ENCODE measurements around the gene ANTXR1.

Gene ANTXR1

DNA sequence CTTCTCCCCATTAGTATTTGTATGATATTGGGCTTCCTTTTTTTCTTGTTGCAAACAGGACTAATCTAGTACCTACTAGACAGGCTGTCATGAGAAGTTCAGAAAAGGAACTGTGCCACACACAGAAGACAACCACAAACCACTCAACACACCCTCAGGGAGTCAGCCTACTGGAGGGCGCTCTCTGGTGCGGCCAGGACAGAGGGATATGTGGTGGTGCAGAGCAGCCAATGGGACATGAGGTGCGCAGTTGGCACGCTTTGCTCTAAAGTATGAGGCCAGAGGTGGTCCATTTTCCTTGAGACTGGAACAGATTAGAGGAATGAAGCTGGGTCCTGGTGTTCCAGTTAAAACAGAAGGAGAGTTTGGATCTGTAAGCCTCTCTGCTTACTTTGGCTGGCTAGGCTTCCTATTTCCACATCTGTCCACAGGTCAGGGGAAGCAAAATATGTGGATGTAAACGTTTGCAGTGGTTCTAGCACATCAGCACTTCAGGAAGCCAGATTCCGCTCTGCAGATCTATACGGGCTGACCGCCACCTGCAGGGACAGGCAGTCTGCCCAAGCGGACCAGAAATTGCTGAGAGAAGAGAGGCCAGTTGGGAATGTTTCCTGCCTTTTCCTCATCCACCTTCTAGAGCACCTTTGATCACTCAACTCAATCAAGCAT is 260.0 kb downstream of the ANTXR1 start:
- no peak for DNase-seq (ENCODE audit: low read depth in 2 of 2)

DNA sequence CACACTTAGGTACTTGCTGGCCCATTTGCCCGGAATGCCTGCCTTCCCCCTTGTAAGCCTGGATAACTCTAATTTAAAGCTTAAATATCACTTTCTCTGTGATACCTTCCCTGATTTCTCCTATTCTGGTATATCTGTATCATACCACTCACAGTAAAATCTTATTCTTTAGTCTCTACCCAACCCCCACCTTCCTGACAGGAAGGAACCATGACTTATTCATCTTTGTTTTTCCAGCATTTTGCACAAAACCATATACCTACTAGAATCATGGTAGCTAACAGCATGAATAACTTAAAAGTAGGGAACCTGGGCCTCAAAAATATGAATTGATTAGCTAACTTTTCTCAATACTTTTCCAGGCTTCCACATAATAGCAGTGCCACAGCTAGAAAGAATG is 262.5 kb downstream of the ANTXR1 start:
- DNase-seq (ENCODE audit: low read depth in 2 of 2): no peak

DNA sequence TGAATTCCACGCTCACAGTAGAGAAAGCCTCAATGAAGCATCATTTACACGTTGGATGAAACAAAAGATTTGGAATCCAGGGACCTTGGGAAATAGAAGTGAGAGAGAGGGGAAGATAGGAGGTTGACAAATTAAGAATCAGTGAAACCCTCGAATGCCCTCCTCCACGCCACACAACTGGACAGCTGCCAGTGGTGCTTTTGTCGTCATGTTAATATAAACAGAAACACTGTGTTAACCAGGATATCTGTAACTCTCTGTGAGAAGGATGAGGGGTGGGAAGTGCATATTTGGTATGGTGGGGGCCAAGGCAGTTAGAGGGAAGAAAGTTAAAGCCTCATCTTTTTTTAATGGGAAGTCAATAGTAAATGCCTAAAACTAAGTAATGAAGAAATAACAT is 265.4 kb downstream of the ANTXR1 start:
- no peak for DNase-seq (ENCODE audit: low read depth in 2 of 2)

DNA sequence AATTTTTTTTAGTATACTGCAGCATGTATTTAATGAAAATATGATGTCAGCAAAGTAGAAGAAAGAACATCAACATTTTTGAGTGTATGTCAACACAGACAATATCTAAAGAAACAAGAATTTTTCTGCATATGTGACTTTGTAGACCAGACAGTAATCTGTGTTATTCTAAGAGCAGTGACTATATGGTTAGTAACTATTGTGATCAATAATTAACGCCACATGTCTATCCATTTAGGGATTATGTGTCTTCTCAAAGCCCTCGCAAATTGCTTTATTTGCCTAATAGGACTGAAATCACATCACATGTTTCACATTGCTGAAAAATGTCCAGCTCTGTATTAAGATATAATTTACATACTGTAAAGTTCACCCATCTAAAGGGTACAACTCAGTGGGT is 266.2 kb downstream of the ANTXR1 start:
- no peak for DNase-seq (ENCODE audit: low read depth in 2 of 2)

DNA sequence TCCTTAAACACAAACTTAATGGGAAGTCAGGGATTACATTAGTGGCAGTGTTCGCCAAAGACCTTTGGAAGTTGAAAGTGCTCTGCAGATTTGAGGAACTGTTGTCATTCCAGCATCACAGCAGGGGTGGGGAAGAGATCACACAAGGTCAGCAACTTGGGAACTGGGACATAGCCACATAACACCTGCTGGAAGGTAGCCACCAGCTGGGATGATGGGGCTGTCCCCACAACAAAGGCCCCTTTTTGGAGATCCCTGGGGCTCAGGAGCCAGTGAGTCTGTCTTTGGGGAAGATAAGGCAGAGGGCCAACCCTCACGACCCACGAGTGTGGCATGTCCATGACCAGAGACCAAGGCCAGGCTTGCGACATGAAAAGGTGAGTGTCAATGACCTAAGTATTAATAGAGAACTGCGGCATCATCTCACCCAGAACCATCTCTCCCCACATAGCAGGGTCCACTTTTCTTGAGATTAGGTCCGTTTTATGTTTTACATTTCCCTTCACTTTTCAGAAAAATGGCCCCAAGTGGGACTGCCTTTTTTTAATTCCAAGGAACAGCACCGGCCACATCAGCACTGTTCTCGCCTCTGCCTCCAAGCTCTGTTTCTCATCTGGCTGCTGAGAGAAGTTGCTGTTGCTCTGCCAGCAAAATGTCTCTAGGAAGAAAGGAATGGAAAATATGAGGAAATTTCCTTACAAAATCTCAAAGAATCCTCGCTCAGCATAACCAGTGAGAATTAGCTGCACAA is 267.1 kb downstream of the ANTXR1 start:
- no peak for DNase-seq (ENCODE audit: low read depth in 2 of 2)

DNA sequence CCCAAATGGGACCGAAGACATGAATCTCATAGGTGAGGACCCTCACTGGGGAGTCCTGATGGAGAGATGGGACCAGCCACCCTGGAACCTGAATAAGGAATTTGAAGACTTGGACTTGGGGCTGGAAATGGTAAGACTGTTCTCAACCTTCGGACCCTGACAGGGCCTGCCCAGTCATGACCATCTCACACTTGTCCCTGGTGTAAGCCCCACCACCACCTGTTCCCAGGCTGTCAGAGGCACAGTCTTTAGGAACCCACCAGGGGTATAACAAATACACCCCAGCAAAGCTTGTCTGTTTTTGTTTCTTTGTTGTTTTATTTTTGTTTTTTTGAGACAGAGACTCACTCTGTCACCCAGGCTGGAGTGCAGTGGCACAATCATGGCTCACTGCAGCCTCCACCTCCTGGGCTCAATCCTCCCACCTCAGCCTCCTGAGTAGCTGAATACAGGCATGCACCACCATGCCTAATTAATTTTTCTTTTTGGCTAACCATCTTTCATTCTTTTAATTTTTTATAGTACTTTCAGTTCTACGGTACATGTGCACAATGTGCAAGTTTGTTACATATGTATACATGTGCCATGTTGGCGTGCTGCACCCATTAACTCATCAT is 267.9 kb downstream of the ANTXR1 start:
- DNase-seq (ENCODE audit: low read depth in 2 of 2): no peak

DNA sequence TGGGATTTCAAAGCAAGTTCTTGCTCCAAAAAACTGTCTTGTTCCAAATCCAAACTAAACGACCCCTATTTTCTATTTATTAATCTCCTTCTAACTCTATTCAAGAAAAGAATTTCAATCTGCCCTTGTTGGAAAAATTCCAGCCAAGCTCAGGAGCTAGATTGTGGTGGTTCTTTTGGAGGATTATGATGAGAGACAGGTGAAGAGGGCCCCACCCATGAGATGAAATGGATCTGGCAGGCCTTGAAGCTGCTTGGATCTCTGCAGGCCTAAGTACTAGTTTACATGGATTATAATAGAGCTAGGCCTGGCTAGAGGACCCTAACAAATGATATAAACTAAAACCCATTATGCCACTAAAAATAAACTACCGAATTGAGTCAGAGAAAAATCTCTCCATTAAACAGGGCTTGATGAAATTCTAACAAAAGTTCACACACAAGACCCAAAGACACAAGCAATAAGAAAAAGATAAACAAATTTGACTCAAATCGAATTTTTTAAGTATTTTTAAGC is 272.5 kb downstream of the ANTXR1 start:
- no peak for DNase-seq (ENCODE audit: low read depth in 2 of 2)

DNA sequence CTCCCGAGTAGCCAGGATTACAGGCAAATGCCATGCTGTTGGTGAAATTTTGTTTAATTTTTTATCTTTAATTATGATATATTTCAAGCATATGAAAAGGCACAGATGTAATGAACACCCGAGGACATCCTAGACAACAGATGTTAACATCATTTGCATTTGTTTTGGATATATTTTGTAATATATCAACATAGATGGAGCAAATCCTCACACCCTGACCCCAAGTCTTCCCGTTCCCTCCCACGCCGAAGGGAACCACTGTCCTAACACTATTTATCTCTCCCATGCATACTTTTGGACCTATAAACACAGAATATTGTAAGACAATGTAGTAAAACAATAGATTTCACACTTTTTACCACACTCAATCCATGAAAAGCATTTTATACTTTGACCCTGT is 274.6 kb downstream of the ANTXR1 start:
- DNase-seq (ENCODE audit: low read depth in 2 of 2): no peak

DNA sequence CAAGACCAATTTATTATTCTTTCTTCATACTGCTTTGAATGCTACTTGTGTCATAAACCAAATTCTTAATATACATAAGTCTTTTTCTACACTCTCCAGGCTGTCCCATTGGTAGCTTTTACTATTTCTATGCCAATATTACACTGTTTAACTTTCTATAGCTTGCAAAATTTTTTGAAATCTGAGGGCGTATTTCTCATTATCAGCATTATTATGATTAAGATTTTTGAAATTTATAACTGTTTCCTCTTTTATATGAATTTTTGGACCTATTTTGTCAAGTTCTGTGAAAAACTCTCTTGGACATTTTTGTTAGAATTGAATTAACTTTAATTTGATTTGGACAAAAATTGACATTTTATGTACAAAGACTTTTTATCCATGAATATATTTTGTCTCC is 275.4 kb downstream of the ANTXR1 start:
- DNase-seq (ENCODE audit: low read depth in 2 of 2): no peak

DNA sequence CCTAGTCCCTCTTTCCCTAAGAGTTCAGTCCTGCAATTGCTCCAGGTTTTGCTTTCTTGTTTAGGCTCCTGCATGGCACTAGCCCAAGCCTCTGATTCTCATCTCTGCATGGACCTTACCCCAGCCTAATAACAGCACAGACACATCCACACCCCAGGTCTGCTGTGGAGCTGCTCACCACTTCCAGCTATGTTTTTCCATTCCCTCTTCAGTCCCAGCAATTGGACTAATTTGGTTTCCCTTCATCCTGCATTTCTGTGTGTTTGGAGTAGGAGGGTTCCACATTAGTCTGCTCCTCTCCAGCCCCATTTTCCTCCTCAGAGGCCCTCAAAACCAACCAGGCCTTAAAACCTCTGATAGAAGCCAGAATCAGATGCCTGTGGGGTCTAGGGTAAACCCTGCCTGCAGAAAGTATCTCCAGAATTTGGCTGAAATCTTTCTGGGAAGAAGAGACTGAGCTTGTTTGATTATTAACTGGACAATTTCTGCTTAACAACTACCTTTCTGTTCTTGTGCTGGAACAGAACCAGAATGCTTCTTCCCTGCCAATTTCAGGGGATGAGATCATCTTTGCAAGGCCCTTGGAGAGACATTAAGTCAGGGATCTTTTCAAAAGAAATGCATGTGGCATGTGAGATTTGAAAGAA is 278.1 kb downstream of the ANTXR1 start:
- DNase-seq (ENCODE audit: low read depth in 2 of 2): no peak

DNA sequence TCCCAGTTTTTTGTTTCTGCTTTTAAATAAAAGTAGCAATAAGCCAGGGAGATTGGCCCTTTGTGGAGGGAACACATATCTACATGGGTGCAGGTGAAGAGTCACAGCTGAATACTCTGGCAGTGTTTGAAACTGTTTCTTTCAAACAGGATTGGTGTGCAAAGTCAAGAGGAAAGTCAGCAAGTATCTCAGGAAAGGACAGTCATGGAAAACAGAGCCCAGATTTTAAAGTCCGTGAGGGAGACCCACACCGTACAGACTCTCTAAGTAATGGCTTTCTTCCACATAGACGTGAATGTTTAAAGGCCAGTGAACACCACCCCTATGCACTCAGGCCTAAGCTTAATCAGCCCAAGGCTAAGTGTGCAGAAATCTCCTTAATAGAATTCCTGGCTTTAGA is 278.7 kb downstream of the ANTXR1 start:
- DNase-seq (ENCODE audit: low read depth in 2 of 2): no peak

DNA sequence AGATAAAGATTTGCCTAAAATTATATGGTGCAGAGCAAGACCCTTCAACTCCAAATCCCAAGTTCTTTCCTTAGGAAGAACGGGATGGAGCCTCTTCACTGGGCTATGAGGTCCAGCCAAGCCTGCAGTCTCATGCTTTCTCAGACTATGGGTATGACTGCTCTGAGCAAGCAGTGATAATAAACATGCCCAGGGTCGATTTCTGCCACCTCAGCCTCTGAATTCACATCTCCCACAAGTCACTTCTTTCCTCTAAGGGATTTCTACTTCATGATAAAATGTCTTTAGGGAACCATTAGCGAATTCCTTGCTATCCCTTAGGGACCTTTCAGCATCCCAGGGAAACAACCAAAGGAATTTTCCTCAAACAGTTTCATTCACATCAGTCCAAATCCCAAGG is 279.3 kb downstream of the ANTXR1 start:
- DNase-seq (ENCODE audit: low read depth in 2 of 2): no peak

DNA sequence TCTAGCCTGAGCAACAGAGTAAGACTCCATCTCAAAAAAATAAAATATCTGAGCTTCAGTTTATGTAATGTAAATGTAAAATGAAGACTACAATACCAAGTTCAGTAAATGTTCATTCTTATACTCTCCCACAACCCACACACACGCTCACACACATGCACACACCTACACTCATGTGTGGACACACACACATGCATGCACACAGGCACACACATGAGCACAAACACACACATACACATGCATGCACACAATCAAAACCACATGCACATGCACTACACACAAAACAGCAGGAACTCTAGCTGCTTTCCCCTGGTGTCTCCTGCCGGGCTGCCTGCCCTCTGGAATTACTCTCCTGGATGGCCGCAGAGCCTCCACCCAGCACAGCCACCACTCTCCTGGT is 283.4 kb downstream of the ANTXR1 start:
- no peak for DNase-seq (ENCODE audit: low read depth in 2 of 2)

DNA sequence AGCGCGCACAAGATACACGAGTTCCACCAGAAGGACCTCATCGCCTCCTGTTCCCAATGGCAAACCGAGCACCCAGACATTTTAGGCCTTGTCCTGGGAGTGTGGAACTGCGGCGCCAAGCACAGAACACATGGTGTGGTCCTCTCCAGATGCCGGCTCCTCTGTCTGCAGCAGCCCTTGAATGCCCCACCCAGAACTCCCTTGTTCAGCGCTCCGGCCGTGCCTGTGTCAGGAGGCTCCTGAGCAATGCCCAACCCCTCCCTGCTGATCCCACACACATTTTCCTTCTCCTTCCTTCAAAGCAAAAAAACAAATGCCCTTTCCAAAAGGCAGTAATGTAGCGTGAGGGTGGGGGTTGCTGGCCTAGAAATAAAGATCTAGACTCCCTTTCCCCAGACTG is 284.2 kb downstream of the ANTXR1 start:
- DNase-seq (ENCODE audit: low read depth in 2 of 2): no peak

DNA sequence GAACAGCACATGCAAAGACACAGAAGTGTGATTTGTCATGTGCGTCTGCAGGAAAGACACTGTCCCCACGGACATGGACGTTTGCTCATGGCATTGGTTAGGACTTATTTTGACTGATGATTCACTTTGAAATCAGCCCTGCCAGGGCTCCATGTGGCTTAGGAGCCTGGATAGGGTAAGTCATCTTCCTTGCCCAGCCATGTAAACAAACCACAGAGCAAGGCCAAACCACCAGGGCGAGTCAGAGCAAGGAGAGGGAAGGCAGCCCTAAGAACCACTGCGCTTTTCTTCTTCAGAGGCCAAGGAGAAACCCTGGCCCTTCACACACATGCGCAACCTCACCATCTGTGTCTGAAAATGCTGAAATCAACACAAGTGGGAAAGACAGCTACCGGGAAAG is 285.3 kb downstream of the ANTXR1 start:
- DNase-seq (ENCODE audit: low read depth in 2 of 2): no peak

DNA sequence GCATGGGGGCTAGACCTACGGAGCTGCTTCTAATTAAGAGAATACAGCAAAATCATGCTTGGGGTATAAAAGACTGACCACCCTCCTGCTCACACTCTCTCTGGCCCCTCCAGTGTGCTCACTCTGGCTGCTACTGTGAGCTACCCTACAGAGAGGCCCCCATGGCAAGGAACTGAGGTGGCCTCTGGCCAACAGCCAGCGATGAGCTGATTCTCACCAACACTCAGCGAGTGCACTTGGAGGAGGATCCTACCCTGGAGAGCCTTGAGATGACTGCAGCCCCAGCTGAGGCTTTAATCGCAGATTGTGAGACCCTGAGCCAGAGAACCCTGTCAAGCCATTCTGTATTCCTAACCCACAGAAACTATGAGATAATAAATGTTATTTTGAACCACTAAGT is 285.9 kb downstream of the ANTXR1 start:
- no peak for DNase-seq (ENCODE audit: low read depth in 2 of 2)

All from stimulated activated CD8-positive, alpha-beta memory T cell treated with anti-CD3 and anti-CD28 coated beads, Interleukin-15, amount 100 ng/mL, for 4 hours (primary cell).